Prostate gland (tissue), 2 donors: ENCODE results near the gene SAMHD1.

Experiments used
- CTCF ChIP-seq, 4 experiments: fragments of 200-600 bp in 2 of 4; fragments of 450-650 bp in 2 of 4; sonication (generic) in 2 of 4; IDR thresholded peaks; 1 replicate in 3 of 4; 2 replicates in 1 of 4; pipeline ENCODE4 v1.5.1; 2016 to 2019; ENCODE audit warnings: antibody characterized with exemption in 4 of 4, mild to moderate bottlenecking in 2 of 4, moderate library complexity in 2 of 4
- POLR2A ChIP-seq: fragments of 450-650 bp; IDR thresholded peaks from one replicate; pipeline ENCODE4 v1.6.1; 2016; ENCODE audit warnings: antibody characterized with exemption, mild to moderate bottlenecking
- POLR2AphosphoS5 ChIP-seq: sonication (generic); formaldehyde crosslinking; IDR thresholded peaks from one replicate; pipeline ENCODE4 v1.6.1; 2017; ENCODE audit warnings: antibody characterized with exemption

- TF ChIP-seq POLR2A, result no peak
- TF ChIP-seq CTCF (IDR thresholded peaks at IDR 0.05), result no peak
- no peak for TF ChIP-seq POLR2AphosphoS5
Observed at GRCh38 chr20:36937402-36937770, 14.1 kb downstream of the SAMHD1 start.
